ENCODE results near the gene MEF2D. TPM values are rescaled to one million over a fixed set of nuclear protein-coding genes. Genes with fewer than 3 reads are reported as not detected.

Gene MEF2D
- total RNA-seq, 1 donor from 2014 or later, result 20.7 TPM

- Mint-ChIP-seq H3K27me3 (no peaks in the 10 kb centered on the region), H3K4me1 (ENCODE audit: unreplicated experiment) (no peaks in the 10 kb centered on the region), H3K9me3 (no peaks in the 10 kb centered on the region), H3K4me3 (no peak overlapping the region), H3K36me3 (peaks cover 13% of the 10 kb centered on the region), H3K27ac (peak overlapping the region; percentile 26)
- TF ChIP-seq CTCF (conservative IDR thresholded peaks at IDR 0.05), result no peak
- no peak for DNase-seq (ENCODE audit: extremely low spot score, unreplicated experiment)
Measured at GRCh38 chr1:156463874-156464273, 36.7 kb downstream of the MEF2D start.

- no peak for DNase-seq (ENCODE audit: extremely low spot score, unreplicated experiment)
Measured at GRCh38 chr1:156462954-156463795, 37.4 kb downstream of the MEF2D start.

DNA sequence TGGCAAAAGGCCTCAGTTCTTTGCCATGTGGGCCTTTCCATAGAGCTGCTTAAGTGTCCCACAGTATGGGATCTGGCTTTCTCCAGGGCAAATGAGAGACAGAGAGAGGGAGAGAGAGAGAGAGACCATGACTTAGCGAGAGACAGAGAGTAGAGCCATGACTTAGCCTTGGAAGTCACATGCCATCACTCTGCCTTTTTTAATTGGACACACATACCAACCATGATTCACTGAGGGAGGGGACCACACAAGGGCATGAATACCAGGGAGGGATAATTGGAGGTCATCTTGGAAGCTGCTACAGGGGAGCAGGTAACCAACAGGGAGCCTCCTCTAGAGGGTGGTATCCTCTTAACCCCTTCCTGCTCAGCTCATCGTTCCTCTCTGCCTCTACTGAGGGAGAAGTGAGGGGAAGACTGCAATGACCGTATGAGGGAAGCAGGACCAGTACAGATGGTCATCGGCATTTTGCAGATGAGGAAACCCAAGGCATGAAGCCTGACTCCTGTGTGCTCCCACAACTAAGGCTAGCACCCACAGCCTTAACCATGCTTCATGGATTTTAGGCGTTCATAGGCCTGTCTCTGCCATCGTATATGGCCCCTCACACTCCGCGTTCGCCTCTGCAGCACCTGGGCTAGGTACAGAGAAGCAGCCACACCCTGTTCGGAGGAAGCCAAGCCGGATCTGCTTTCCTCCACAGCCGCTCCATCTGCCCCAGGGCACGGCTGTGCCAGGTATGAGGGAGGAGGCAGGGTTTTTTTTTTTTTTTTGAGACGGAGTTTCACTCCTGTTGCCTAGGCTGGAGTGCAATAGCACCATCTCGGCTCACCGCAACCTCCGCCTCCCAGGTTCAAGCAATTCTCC lies 38.6 kb downstream of the MEF2D start:
- peaks cover 2% of the 10 kb centered on the region for H3K4me1 Mint-ChIP-seq (ENCODE audit: unreplicated experiment)
- H3K27me3 Mint-ChIP-seq, result no peaks in the 10 kb centered on the region
- H3K36me3 Mint-ChIP-seq, result peaks cover 10% of the 10 kb centered on the region
- H3K27ac Mint-ChIP-seq, result peak overlapping the region; percentile 59
- H3K9me3 Mint-ChIP-seq, result no peaks in the 10 kb centered on the region
- H3K4me3 Mint-ChIP-seq, result peak overlapping the region; percentile 1
- no peak for TF ChIP-seq CTCF (conservative IDR thresholded peaks at IDR 0.05)
- no peak for DNase-seq (ENCODE audit: extremely low spot score, unreplicated experiment)

More at GRCh38 chr1:156462954-156463795, 37.4 kb downstream of the MEF2D start:
- Mint-ChIP-seq H3K4me3 (no peak overlapping the region), H3K27me3 (no peaks in the 10 kb centered on the region), H3K27ac (peak overlapping the region; percentile 26), H3K36me3 (peaks cover 10% of the 10 kb centered on the region), H3K9me3 (no peaks in the 10 kb centered on the region), H3K4me1 (ENCODE audit: unreplicated experiment) (no peaks in the 10 kb centered on the region)
- no peak for TF ChIP-seq CTCF (conservative IDR thresholded peaks at IDR 0.05)

- no peak for TF ChIP-seq CTCF (conservative IDR thresholded peaks at IDR 0.05)
- H3K27ac Mint-ChIP-seq, result peak overlapping the region; percentile 59
- H3K27me3 Mint-ChIP-seq, result no peaks in the 10 kb centered on the region
- H3K9me3 Mint-ChIP-seq, result no peaks in the 10 kb centered on the region
- H3K4me1 Mint-ChIP-seq (ENCODE audit: unreplicated experiment), result peaks cover 10% of the 10 kb centered on the region
- no peak overlapping the region for H3K4me3 Mint-ChIP-seq
- peaks cover 8% of the 10 kb centered on the region for H3K36me3 Mint-ChIP-seq
- no peak for DNase-seq (ENCODE audit: extremely low spot score, unreplicated experiment)
Measured at GRCh38 chr1:156461109-156461508, 39.5 kb downstream of the MEF2D start.

DNA sequence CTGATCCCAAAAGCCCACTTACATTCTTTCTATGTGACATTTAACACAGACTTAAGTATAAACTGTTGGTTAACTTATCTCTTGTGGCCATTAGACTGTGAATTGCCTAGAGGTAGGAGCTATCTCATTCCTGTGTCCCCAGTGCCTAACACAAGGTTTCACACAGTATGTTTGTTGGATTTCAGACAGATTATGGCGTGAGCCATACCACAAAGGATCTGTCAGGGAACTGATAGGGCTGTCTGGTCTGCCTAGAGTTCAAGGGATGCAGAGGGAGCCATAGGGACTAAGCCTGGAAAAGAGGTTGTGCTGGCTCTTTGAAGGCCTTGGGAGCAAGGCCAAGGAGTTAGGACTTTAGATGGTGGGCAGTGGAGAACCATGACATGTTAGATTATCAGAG lies 40.0 kb downstream of the MEF2D start:
- no peak overlapping the region for H3K27ac Mint-ChIP-seq
- DNase-seq (ENCODE audit: extremely low spot score, unreplicated experiment), result no peak
- peaks cover 7% of the 10 kb centered on the region for H3K36me3 Mint-ChIP-seq
- no peak for TF ChIP-seq CTCF (conservative IDR thresholded peaks at IDR 0.05)
- H3K27me3 Mint-ChIP-seq, result no peaks in the 10 kb centered on the region
- H3K4me3 Mint-ChIP-seq, result no peak overlapping the region
- H3K4me1 Mint-ChIP-seq (ENCODE audit: unreplicated experiment), result peaks cover 10% of the 10 kb centered on the region
- H3K9me3 Mint-ChIP-seq, result no peaks in the 10 kb centered on the region
